Bone marrow (tissue), 2 donors: ENCODE data around the gene FBXO15.

Experiments used
- DNase-seq, 2 donors: peaks; one replicate each; lab custom pipeline; 2025; lab: John Stamatoyannopoulos, UW

Gene FBXO15

GRCh38 chr18:74147779-74148542 lies at the start of gene FBXO15, which contains the start of gene TIMM21:
FBXO15 (minus strand) TSS chr18:74147834; CDS start chr18:74147785, 49 bp downstream.
TIMM21 (plus strand) TSS chr18:74148523; CDS start chr18:74148809, 286 bp downstream.
- peak; percentile 84 to 95 for DNase-seq

DNA sequence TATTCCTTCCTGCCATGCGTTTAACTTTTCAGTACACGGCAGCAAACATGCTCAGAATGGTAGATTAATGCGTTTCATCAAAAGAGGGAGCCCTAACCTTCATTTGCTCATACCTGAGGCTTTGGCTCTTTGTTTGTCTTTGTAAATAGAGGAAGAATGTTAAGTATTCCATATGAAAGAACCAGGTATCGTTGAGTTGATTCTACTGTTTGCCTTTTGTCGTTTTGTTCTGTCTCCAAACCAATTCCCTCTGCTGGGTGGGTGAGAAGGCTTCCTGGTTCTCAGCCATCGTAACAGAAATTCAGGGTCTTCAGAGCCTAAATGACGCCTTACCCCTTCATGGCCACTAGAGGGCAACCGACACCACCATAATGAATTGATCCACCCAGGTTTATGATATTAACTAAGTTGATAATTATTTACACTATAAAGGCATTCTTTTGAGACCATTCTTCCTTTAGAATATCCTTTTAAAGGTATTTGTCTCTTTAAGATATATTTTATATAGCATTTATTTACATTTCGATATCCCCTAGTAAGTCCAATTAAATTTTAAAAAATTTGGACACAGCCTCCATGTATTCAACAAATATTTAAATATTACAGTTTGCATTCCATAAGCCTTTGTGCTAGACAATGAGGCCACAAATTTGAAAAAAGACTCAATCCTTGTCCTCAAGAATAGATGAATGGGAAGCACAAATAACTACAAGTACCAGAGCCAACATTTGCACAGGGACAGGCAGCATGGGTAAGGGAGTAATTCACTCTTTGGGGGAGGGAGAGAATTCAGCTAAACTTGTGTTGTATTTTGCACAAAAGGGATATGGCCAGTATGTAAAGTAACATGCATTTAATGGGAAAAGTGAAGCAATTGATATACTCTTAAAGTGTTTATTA lies 48.8 kb upstream of the FBXO15 start:
- peak; percentile 1 to 64 for DNase-seq

DNA sequence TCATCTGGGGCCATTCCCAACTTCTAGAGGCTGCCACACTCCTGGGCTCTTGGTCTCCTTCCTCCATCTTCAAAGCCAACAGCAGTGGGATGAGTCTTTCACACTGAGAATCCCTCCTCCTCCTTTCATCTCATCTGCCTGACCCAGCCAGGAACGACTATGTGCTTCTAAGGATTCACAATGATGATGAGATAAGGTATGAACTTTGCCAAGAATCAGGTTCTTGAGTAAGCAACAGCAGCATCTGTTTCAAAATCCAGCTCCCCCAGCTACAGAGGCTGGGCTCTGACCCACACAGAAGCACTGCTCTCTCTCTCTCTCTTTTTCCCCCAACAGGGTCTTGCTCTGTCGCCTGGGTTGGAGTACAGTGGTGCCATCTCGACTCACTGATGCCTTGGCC lies 47.1 kb upstream of the FBXO15 start:
- DNase-seq: no peak

DNA sequence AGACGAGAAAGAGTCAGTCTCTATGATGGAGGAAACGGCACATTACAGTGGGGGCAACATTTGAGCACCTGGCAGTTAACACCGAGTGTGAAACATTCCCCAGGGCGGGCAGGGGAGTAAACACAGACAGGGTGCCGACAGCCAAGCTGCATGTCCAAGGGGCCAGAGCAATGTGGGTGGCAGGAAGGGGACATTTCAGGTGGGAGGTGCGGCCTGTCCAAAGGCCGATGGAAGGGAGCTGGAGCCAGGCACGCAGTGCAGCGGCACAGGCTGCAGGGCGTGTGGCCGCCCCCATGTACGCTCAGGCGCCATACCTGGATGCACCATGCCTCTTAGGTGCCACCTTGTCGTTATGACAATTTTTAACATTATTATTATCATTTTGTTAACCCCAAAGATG lies 43.9 kb upstream of the FBXO15 start:
- no peak for DNase-seq

- no peak for DNase-seq
Observed at GRCh38 chr18:74190086-74190485, 42.5 kb upstream of the FBXO15 start.

DNA sequence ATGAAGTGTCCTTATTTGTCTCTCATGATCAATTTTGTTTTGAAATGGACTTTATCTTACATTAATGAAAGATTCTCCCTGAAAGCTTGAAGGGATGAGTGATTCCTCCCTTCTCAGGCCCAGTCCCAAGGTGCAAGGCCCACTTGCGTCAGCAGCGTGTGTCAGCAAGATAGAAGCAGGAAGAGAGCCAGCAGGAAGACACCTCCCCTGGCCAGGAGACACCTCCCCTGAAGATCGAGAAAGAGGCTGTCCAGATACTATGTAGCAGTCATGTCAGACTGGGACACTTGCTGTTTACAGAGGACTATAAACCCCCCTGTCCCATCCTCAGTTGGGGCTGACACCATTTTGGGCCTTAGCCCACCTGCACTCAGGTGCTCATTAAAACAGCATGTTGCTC lies 39.0 kb upstream of the FBXO15 start:
- DNase-seq: no peak

- no peak for DNase-seq
Observed at GRCh38 chr18:74185860-74186259, 38.2 kb upstream of the FBXO15 start.

DNA sequence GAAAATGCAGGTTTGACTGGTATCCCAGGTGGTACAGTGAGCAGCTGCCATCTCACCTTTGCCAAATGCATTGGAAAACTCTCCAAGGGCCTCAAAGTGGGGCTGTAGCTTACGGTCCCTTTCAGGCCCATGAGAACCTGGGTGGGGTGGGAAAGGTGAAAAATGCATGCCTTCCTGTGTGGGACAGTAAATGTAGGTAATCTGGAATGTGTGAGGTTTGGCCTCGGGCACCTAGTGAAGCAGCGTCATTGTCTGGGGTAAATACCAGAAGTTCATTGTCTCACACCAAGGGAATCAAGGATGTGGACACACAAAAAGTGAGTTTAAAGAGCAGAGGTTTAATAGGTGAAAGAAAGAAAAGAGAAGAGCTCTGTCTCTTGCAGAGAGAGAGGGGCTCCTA lies 37.2 kb upstream of the FBXO15 start:
- no peak for DNase-seq

DNA sequence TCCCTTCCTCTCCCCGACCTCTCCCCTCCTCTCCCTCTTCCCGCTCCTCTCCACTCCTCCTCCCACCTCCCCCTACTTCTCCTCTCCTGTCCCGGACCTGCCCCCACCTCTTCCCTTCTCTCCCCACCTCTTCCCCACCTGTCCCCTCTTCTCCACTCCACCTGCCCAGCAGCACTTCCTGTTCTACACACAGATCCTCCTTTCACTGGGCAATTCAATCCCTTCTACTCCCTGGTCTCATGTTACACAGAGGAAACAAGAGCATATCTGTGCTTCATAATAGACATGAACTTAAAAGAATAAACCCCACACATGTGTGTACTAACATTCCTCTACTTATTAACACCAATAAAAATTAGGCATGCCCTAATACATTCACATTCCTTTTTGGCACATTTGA lies 35.5 kb upstream of the FBXO15 start:
- DNase-seq: no peak

DNA sequence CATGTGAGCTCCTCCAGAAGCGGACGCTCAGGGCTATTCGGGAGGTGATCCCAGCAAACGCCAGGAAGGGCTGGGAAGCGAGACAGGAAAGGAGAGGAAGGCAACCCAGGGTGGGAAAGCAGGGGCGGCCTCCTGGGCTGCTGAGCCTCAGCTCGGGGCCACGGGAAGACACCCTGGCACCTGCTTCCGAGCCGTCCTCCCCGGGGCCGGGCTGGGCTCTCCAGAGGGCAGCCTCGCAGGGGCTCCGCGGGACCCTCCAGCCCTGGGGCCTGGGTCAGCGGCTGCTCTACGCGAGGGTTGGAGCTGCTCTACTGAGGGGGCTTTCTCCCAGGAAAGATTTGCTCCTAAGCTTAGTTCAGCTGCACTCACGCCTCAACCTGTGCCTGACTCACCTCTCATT lies 34.7 kb upstream of the FBXO15 start:
- DNase-seq: no peak

DNA sequence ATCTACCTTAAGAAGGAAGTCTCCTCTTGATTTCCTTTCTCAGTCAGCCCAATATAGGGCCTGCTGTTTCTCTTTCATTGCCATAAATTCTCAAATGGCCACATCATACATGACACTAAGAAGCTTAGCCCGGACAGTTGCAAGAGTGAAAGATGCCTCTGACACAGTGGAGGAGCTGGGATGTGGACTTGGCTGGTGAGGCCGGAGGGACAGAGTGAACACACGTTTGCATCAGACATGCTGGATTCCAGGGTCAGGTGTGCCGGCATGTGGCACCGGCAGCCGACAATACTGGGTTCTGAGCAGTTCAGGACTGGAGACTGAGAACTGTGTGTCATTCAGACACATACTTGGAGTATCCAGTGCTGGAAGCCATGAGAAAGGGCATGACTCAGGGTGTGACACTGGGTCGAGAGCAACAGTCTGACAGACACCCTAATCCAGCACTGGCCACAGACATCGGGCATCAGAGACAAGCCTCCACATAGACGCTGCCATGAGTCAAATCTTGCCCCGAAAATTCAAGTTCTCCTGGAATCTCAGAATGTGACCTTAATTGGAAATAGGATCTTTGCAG lies 32.1 kb upstream of the FBXO15 start:
- DNase-seq: no peak

DNA sequence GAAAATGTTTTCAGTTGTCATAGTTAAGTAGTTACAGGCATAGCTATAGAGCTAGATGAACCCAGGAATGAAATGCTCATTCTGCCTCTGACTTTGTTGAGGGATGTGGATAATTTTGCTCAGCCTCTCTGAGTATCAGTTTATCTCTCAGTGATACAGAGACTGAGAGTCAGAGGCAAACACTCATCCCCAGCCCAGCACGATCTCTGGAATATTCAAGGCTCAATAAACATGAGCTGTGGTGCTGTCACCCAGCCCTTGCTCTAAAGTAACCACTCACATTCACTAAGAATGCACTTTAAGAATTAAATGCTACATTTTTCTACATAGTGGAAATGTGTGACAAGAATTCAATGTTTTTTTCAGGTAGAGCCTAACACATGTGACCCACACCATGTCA lies 31.2 kb upstream of the FBXO15 start:
- no peak for DNase-seq

DNA sequence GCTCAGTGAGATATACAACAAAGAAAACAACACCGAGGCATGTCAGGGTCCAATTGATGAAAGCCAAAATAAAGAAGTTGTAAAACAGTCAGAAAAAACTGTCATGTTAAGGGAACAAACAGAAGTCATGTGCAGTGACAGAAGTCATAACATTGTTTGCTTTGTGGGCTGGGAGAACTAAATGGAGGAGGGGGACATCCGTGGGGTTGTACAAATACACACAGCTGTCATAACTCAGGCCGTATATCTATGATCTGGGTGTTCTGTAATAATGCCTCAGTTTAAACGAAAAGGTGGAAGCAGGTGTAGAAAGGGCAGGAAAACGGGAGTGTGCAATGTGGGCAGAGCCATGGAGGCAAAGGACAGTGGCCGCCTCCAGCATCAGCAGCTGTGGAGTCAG lies 28.0 kb upstream of the FBXO15 start:
- no peak for DNase-seq

- DNase-seq: no peak
Observed at GRCh38 chr18:74173434-74173750, 25.8 kb upstream of the FBXO15 start.

DNA sequence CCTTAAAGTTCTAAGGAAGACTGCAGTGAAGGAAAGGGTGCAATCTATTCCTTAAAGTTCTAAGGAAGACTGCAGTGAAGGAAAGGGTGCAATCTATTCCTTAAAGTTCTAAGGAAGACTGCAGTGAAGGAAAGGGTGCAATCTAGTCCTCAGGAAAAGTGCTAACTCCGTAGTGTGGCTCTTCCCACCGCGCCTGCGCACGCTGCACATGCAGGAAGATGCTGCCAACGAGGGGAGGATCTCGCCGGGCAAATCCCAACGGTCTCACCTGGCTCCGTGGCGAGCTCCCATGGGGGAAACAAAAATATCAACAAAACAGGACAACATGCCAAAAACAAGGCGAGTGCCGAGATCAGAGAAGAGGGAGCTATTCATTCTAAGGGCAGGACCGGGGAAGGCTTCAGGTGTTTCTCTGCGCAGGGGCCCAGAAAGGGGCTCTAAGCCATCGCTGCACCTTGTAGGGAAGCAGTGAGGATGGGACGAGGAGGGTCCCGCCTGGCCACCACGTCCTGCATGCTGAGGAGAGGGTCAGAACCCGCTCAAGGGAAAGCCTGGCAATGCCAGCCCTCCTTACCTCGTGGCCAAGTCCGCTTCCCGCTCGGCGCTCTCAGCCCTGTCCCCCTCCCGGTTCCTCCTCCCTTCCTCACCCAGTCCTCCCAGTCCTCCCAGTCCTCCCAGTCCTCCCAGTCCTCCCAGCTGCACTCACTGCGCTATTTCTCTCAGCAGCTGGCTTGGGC lies 25.2 kb upstream of the FBXO15 start:
- no peak for DNase-seq

- no peak for DNase-seq
Observed at GRCh38 chr18:74171910-74172606, 24.4 kb upstream of the FBXO15 start.

DNA sequence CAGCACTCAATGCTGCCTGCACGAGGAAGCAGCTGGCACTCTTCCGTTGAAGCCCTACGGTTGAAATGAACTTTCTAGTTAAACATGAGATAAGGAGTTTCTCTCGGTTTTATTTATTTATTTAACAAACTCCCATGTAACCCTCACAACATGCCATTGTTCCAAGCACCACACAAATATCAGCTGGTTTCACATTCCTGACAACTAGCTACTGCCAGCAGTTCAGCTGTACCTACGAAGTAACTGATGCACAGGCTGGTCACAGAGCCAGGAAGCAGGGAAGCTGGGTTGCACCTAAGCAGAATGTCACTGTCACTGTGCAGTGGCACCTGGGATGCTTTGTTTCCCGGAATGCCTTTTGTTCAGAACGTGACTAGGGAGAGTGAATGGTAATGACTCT lies 18.8 kb upstream of the FBXO15 start:
- DNase-seq: no peak

DNA sequence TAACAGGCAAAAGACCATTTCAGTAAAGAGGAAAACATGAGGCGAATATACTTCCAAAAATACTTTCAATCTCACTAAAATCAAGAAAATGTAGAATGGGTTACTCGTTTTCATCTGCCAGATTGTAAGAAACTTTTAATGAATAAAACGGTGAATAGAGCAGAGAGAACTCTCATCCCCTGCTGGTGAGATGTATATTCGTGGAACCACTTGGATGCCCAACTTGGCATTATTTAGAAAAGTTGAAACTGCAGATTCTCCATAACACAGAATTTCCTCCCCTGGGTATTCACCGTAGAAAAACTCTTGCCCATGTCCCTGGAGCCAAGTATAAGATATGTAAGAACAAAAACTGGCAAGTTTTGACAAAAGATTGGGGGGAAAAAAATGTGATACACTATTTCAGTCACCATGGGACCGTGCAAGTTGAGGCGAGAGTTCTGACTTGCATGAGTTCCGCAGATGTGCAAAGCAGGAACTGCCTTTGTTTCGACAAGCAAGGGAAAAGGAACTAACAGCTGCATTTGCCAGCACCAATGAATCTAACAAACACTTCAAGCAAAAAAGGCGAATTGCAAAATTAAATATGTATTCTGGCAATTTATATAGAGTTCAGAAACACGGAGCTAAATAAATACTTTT lies 15.5 kb upstream of the FBXO15 start:
- DNase-seq: peak in 1 of 2 donors; percentile 23

GRCh38 chr18:74155276-74155675 lies 7.6 kb upstream of the FBXO15 start:
- DNase-seq: no peak

GRCh38 chr18:74154716-74155115 lies 7.1 kb upstream of the FBXO15 start:
- no peak for DNase-seq

- DNase-seq: no peak
Observed at GRCh38 chr18:74153793-74154192, 6.2 kb upstream of the FBXO15 start.
